Naive B cell (primary cell): ENCODE results near the gene MRFAP1. TPM values are rescaled to one million over a fixed set of nuclear protein-coding genes. Genes with fewer than 3 reads are reported as not detected.
A peak's percentile ranks its signal among the peaks of the same experiment; 100 is the strongest.
"Not testable (repeated sequence)": the region's sequence is repeated elsewhere in the genome, so short reads cannot be mapped to it uniquely, and the experiment has no call there.

Experiments used
- ATAC-seq, 2 donors: fragments of 150-1000 bp; cut with Tn5 transposase; 2 replicates each; pipeline ENCODE4 v1.10.0; 2021; ENCODE audit warnings: low read depth in 2 of 2, mild to moderate bottlenecking in 2 of 2, moderate library complexity in 2 of 2
- DNase-seq: peaks from one replicate; pipeline ENCODE4 v3.0.0; 2022
- H3K27ac Mint-ChIP-seq, 6 donors: one replicate each; pipeline ENCODE4 v1.8.0; 2020 to 2022; ENCODE audit warnings: mild to moderate bottlenecking in 6 of 6, mixed read lengths in 6 of 6, moderate library complexity in 5 of 6, inconsistent platforms in 2 of 6
- H3K27me3 Mint-ChIP-seq, 3 donors: one replicate each; pipeline ENCODE4 v1.8.0; 2021 to 2022; ENCODE audit warnings: mixed read lengths in 3 of 3, mild to moderate bottlenecking in 1 of 3
- H3K36me3 Mint-ChIP-seq, 2 donors: one replicate each; pipeline ENCODE4 v1.8.0; 2020 to 2022; ENCODE audit warnings: mixed read lengths in 2 of 2, inconsistent platforms in 1 of 2, mild to moderate bottlenecking in 1 of 2
- H3K4me1 Mint-ChIP-seq, 3 donors: one replicate each; pipeline ENCODE4 v1.8.0; 2020 to 2022; ENCODE audit warnings: mixed read lengths in 3 of 3, inconsistent platforms in 1 of 3, mild to moderate bottlenecking in 1 of 3, moderate library complexity in 1 of 3
- H3K4me3 Mint-ChIP-seq, 8 donors: one replicate each; pipeline ENCODE4 v1.8.0; 2020 to 2022; ENCODE audit warnings: mild to moderate bottlenecking in 8 of 8, mixed read lengths in 8 of 8, moderate library complexity in 8 of 8, inconsistent platforms in 2 of 8
- H3K9me3 Mint-ChIP-seq, 7 donors: one replicate each; pipeline ENCODE4 v1.8.0; 2020 to 2022; ENCODE audit warnings: mixed read lengths in 7 of 7, mild to moderate bottlenecking in 5 of 7, inconsistent platforms in 2 of 7, moderate library complexity in 1 of 7
- polyA plus RNA-seq, 6 donors: library from polyadenylated mRNA; unstranded; fragments of 300-500 nt; fragmentation: Illumina TruSeq; gene quantifications; one replicate each; pipeline ENCODE4 v1.2.3, GENCODE V29; 2021; ENCODE audit warnings: low read depth in 6 of 6

The MRFAP1 gene
- polyA plus RNA-seq, 6 donors from 2014 or later = 156 to 214 (median 164) TPM

DNA sequence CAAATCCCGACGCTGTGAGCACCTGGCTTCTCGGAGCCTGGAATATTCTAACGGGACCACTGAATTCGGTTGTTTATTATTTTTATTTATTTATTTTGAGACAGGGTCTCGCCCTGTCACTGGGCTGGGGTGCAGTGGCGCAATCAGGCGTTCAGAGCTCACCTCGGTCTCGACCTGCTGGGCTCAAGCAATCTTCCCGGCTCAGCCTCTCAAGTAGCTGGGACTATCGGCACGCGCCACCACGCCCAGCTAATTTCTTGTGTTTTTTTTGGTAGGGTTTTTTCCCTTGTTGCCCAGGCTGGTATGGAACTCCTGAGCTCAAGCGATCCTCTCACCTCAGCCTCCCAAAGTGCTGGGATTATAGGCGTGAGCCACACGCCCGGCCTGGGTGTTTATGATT, 31.6 kb downstream of the MRFAP1 start:
- Mint-ChIP-seq H3K4me1 (peaks cover 31 to 40% (median 36%) of the 10 kb centered on the region in 3 donors), H3K27ac (no peak overlapping the region), H3K4me3 (peak overlapping the region in 1 of 8 donors; percentile 41), H3K36me3 (peaks cover 0 to 8% of the 10 kb centered on the region in 2 donors), H3K9me3 (peaks cover 0 to 2% (median 0%) of the 10 kb centered on the region in 7 donors), H3K27me3 (peaks cover 0 to 10% (median 0%) of the 10 kb centered on the region in 3 donors)
- no peak for ATAC-seq
- no peak for DNase-seq

DNA sequence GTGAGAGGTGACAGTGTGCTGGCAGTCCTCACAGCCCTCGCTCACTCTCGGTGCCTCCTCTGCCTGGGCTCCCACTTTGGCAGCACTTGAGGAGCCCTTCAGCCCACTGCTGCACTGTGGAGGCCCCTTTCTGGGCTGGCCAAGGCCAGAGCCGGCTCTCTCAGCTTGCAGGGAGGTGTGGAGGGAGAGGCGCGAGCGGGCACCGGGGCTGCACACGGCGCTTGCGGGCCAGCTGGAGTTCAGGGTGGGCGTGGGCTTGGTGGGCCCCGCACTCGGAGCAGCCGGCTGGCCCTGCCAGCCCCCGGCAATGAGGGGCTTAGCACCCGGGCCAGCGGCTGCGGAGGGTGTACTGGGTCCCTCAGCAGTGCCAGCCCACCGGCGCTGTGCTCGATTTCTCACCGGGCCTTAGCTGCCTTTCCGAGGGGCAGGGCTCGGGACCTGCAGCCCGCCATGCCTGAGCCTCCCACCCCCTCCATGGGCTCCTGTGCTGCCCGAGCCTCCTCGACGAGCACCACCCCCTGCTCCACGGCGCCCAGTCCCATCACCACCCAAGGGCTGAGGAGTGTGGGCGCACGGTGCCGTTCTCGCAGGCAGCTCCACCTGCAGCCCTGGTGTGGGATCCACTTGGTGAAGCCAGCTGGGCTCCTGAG, 32.2 kb downstream of the MRFAP1 start:
- not testable (repeated sequence) for H3K27me3 Mint-ChIP-seq, H3K36me3 Mint-ChIP-seq, ATAC-seq, H3K9me3 Mint-ChIP-seq, DNase-seq
- peak overlapping the region in 1 of 6 donors; percentile 91 for H3K27ac Mint-ChIP-seq
- peaks cover 36 to 46% (median 41%) of the 10 kb centered on the region in 3 donors for H3K4me1 Mint-ChIP-seq
- peak overlapping the region in 4 of 8 donors; percentile 86 to 98 (median 94) for H3K4me3 Mint-ChIP-seq

DNA sequence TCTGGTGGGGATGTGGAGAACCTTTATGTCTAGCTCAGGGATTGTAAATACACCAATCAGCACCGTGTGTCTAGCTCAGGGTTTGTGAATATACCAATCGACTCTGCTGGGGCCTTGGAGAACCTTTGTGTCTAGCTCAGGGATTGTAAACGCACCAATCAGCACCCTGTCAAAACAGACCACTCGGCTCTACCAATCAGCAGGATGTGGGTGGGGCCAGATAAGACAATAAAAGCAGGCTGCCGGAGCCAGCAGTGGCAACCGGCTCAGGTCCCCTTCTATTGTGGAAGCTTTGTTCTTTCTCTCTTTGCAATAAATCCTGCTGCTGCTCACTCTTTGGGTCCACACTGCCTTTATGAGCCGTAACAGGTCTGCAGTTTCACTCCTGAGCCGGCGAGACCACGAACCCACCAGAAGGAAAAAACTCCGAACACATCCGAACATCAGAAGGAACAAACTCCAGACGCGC, 32.7 kb downstream of the MRFAP1 start:
- not testable (repeated sequence) for H3K36me3 Mint-ChIP-seq, ATAC-seq, DNase-seq, H3K9me3 Mint-ChIP-seq, H3K27me3 Mint-ChIP-seq
- H3K27ac Mint-ChIP-seq = peak overlapping the region; percentile 91 to 96 (median 94)
- H3K4me1 Mint-ChIP-seq = peaks cover 37 to 47% (median 43%) of the 10 kb centered on the region in 3 donors
- peak overlapping the region; percentile 86 to 98 (median 95) for H3K4me3 Mint-ChIP-seq

DNA sequence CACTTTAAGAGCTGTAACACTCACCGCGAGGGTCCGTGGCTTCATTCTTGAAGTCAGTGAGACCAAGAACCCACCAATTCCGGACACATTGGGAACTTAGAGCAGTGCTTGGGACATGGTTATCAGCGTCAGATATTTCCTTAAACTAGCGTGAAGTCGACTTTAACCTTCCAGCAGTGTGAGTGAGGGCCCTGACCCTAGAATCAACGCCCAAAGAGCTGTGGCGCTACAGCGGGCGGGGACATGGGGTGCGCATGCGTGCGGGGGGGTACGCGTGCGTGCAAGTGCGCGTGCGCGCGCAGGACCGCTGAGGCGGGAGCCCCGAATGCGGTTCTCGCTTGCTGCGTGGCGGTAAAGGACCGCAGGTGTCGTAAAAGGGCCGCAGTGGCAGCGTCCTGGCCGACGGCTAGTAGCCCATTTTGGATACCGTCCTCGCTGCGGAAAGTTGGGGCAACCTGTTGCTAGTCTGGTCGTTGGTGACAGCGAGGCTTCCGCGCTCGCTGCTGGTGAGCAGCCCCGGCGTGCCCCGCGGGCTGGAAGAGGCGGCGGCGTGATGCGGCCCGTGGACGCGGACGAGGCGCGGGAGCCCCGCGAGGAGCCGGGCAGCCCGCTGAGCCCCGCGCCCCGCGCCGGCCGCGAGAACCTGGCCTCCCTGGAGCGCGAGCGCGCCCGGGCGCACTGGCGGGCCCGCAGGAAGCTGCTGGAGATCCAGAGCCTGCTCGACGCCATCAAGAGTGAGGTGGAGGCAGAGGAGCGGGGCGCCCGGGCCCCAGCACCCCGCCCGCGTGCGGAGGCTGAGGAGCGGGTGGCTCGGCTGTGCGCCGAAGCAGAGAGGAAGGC, 33.4 kb downstream of the MRFAP1 start:
- peak; percentile 85 to 89 for ATAC-seq
- peaks cover 0 to 8% of the 10 kb centered on the region in 2 donors for H3K36me3 Mint-ChIP-seq
- peak; percentile 94 for DNase-seq
- no peaks in the 10 kb centered on the region for H3K27me3 Mint-ChIP-seq
- peaks cover 37 to 50% (median 50%) of the 10 kb centered on the region in 3 donors for H3K4me1 Mint-ChIP-seq
- peaks cover 0 to 2% (median 0%) of the 10 kb centered on the region in 7 donors for H3K9me3 Mint-ChIP-seq
- H3K4me3 Mint-ChIP-seq = peak overlapping the region; percentile 86 to 98 (median 95)
- peak overlapping the region; percentile 91 to 96 (median 95) for H3K27ac Mint-ChIP-seq

DNA sequence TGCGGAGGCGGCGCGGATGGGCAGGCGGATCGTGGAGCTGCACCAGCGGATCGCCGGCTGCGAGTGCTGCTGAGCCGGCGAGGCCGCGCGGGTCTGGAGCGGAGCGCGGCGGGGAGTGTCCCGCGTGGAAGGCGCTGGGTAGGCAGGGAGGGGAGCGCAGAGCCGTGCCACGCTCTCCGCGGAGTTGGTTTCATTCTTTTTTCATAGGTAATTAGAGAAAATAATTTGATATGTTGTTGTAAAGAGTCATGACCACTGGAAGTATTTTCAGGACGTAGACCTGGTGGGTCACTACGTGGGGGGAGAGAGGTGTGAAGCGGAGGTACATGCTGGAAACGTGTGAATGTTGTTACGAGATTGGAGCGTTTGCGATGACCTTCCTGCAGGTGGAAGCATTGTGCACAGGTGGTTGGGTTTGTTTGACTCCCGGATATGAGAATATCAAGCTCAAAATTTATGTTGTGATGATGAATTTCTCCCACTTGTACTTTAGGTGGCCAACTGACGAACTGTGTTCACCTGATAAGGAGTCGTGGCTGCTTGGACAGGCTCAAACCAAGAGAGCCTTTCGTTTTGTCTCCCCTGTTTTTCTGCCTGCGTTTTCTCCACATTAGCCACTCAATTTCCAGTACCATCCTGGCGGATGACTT, 34.1 kb downstream of the MRFAP1 start:
- Mint-ChIP-seq H3K4me3 (peak overlapping the region; percentile 86 to 98 (median 95)), H3K27me3 (no peaks in the 10 kb centered on the region), H3K27ac (peak overlapping the region; percentile 88 to 95 (median 92)), H3K36me3 (peaks cover 0 to 8% of the 10 kb centered on the region in 2 donors), H3K9me3 (peaks cover 0 to 2% (median 0%) of the 10 kb centered on the region in 7 donors), H3K4me1 (peaks cover 37 to 51% (median 50%) of the 10 kb centered on the region in 3 donors)
- DNase-seq (peak; percentile 38), ATAC-seq (peak; percentile 22 to 25)

DNA sequence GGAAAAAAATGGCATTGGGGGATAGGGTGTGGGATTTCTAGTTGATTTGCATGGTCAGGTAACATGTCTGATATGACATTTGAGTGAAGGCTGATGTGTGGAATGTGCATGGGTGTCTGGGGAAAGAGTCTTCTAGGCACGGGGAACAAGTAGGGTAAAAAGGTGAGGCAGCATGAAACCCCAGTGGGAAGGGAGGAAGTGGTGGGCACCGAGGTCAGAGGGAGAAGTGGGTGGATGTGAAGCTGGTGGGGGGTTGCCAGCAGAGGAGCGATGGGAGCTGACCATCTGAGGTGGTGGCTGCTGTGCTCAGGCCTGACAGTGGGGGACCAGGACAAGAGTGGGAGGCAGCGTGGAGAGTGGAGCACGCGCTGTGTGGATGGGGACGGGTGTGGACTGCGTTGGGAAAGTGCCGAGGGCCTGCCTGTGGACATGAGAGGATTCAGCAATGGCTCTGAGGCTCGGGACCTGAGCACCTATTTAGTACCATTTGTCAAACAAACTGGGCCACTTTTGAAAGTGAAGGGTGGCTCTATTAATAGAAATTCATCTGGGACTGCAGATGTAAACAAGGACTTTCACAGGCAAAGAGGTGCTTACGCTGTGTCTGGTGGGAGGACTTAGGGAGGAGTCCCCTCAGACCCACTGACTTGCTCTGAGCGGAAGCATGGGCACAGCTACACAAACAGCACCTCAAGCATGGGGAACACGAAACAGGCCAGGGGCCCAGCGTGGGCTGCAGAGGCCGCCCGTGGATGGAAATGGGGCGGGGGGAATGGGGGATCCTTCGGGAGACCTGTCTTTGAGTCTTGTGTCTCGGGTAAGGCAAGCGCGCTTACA, 36.5 kb downstream of the MRFAP1 start:
- H3K27ac Mint-ChIP-seq = peak overlapping the region in 3 of 6 donors; percentile 9 to 60 (median 44)
- ATAC-seq (no peak), DNase-seq (no peak)
- H3K4me3 Mint-ChIP-seq = peak overlapping the region; percentile 14 to 90 (median 60)
- H3K4me1 Mint-ChIP-seq = peaks cover 37 to 52% (median 51%) of the 10 kb centered on the region in 3 donors
- H3K36me3 Mint-ChIP-seq = peaks cover 0 to 8% of the 10 kb centered on the region in 2 donors
- no peaks in the 10 kb centered on the region for H3K27me3 Mint-ChIP-seq
- peaks cover 0 to 7% (median 0%) of the 10 kb centered on the region in 7 donors for H3K9me3 Mint-ChIP-seq

DNA sequence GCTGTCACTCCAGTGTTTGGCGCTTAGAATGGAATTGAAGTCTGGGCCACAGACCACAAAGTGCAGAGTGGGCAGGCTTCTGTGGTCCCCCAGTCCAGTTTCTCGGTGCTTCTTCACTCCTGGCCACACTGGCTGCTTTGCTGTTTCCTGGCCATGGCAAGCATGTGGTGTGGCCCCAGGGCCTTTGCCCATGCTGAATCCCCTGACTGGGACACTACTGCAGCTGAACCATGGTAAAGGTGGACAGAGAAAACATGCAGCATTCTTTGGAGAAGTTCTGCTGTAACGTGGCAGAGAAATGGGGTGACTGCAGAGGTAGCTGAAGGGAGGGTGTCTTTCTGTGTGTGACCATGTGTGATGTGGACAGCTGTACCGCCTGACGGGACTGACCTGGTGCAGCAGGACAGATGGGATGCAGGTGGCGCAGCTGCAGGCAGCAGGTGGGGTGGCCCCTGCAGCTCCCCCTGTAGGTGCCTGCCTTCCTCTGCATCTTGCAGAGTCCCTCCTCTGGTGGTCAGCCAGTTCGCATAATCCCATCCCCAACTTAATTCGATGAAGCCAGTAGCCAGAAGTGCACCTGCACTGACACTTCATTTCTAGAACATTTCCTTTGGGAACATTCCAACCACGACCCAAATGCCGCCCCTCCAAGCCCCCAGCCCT, 40.0 kb downstream of the MRFAP1 start:
- no peaks in the 10 kb centered on the region for H3K27me3 Mint-ChIP-seq
- no peak for DNase-seq
- H3K4me3 Mint-ChIP-seq = no peak overlapping the region
- peaks cover 0 to 7% (median 0%) of the 10 kb centered on the region in 7 donors for H3K9me3 Mint-ChIP-seq
- peaks cover 20 to 31% (median 30%) of the 10 kb centered on the region in 3 donors for H3K4me1 Mint-ChIP-seq
- peaks cover 0 to 8% of the 10 kb centered on the region in 2 donors for H3K36me3 Mint-ChIP-seq
- no peak for ATAC-seq
- H3K27ac Mint-ChIP-seq = peak overlapping the region in 1 of 6 donors; percentile 54

DNA sequence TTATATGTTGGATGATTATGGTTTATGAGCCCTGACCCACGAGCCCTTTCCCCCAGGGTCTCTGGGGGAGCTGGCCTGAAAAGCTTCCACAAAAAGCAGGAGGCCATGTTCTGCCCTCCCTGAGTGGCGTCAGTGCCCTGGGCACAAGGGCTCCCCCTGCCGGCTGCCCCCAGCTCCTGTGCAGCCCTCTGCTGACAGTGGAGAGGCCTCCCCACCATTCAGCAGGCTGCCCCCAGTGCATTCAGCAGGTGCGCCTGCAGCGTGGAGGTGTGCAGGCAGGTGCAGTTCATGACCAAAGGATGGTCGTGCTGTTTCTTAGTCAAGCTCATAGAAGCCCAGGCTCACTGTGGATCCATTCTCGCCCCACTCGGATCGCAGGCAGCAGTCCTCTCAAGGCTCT, 40.7 kb downstream of the MRFAP1 start:
- H3K27me3 Mint-ChIP-seq = no peaks in the 10 kb centered on the region
- DNase-seq = no peak
- peaks cover 0 to 7% (median 0%) of the 10 kb centered on the region in 7 donors for H3K9me3 Mint-ChIP-seq
- H3K36me3 Mint-ChIP-seq = peaks cover 0 to 8% of the 10 kb centered on the region in 2 donors
- H3K4me1 Mint-ChIP-seq = peaks cover 14 to 24% (median 23%) of the 10 kb centered on the region in 3 donors
- no peak for ATAC-seq
- H3K4me3 Mint-ChIP-seq = no peak overlapping the region
- H3K27ac Mint-ChIP-seq = no peak overlapping the region

DNA sequence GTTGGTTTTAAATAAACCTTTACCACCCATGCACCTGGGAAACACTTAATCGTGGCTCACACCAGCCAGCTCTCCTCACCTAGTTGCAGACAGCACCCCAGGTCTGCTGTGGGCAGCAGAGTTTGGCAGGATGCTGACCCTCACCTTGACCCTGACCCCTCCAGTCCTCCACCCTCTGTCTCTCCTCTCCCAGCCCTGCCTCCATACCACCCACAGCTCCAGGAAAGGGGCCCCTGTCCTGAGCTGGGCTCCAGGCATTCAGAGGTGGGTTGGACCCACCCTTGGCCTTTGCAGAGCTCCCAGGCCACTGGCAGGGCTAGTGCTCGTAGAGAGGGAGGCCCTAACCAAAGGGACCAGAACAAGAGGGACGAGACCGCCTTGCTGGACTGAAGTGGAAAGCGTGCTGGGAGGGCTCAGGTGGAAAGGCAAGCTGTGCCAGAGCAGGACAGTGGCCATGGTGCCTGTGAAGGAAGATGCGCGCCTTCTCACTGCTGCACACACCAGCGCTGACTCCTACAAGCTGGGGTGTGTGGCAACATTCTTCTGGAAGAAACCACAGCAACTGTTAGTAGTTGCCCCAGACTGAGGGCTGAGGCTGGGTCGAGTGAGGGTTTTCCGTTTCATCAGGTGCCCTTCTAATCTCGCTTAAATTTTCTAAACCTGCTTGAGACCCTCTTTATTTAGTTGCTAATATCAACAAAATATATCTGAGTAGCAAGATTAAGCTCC, 42.5 kb downstream of the MRFAP1 start:
- H3K9me3 Mint-ChIP-seq = peaks cover 0 to 7% (median 0%) of the 10 kb centered on the region in 7 donors
- peaks cover 0 to 5% (median 0%) of the 10 kb centered on the region in 3 donors for H3K27me3 Mint-ChIP-seq
- H3K4me1 Mint-ChIP-seq = peaks cover 0 to 7% (median 7%) of the 10 kb centered on the region in 3 donors
- no peak for DNase-seq
- no peak overlapping the region for H3K27ac Mint-ChIP-seq
- ATAC-seq = no peak
- H3K36me3 Mint-ChIP-seq = no peaks in the 10 kb centered on the region
- no peak overlapping the region for H3K4me3 Mint-ChIP-seq

DNA sequence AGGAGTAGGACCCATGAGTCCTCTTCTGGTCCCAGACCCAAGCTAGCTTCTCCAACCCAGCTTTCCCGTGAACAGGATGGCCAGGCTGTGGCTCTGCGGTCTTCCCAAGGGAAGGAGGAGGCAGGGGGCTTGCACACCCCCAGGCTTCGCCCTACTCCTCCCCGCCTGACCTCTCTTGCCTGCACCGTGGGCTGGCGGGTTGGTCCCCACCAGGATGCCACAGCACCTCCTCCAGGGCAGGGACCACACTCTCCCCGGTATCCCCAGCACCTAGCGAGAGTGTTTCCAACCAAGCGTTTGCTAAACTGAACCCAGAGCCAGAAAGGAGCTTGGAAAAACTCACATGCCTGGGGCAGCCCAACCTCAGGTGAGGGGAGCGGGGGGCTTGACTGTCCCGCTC, 44.2 kb downstream of the MRFAP1 start:
- ATAC-seq (no peak), DNase-seq (no peak)
- H3K27me3 Mint-ChIP-seq = peaks cover 0 to 7% (median under 1%) of the 10 kb centered on the region in 3 donors
- H3K4me1 Mint-ChIP-seq = peaks cover 0 to 5% (median 4%) of the 10 kb centered on the region in 3 donors
- H3K36me3 Mint-ChIP-seq = no peaks in the 10 kb centered on the region
- H3K9me3 Mint-ChIP-seq = peaks cover 0 to 7% (median 0%) of the 10 kb centered on the region in 7 donors
- no peak overlapping the region for H3K27ac Mint-ChIP-seq
- H3K4me3 Mint-ChIP-seq = no peak overlapping the region

DNA sequence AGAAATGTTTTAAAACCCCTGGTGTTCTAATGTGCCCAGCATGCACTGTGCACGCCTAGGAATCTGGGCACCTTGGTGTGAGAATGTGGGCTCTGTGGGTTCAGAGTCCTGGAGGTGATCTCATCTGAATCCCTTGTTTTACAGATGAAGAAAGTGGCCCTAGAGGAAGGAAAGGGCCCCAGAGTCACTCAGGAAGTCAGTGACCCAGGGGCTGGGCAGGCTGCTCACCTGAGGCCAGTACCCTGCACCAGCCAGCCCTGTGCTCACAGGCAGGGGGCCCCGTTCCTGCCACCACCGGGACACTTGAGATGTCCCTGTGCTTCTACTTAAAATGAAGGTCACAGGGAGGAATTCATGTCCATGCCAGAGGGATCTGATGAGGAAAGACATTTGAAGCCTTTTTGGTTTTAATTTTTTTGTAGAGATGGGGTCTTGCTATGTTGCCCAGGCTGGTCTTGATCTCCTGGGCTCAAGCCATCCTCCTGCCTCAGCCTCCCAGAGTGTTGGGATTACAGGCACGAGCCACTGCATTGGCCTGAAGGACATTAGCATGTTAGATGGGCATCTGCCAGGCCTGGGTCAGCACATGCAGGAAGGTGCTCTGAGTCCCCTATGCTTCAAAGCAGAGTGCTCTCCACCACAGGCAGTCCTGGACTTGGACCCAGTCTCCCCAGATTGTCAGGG, 45.8 kb downstream of the MRFAP1 start:
- Mint-ChIP-seq H3K27me3 (peaks cover 0 to 23% (median 8%) of the 10 kb centered on the region in 3 donors), H3K27ac (peak overlapping the region in 1 of 6 donors; percentile 42), H3K9me3 (no peaks in the 10 kb centered on the region), H3K36me3 (no peaks in the 10 kb centered on the region), H3K4me1 (peaks cover 0 to 10% (median 0%) of the 10 kb centered on the region in 3 donors), H3K4me3 (peak overlapping the region in 1 of 8 donors; percentile 15)
- no peak for ATAC-seq
- DNase-seq = no peak
